ENCODE results near the gene PAM.
"Not testable (repeated sequence)": the region's sequence is repeated elsewhere in the genome, so short reads cannot be mapped to it uniquely, and the experiment has no call there.

PAM gene

GRCh38 chr5:102895234-102895633, 140.1 kb downstream of the PAM start:
- no peak overlapping the region for H3K27ac Mint-ChIP-seq
- H3K36me3 Mint-ChIP-seq = peaks cover 13% of the 10 kb centered on the region
- ATAC-seq = no peak
- no peak for DNase-seq (ENCODE audit: low spot score in 2 of 2)
- no peak overlapping the region for H3K4me3 Mint-ChIP-seq
- peaks cover 13% of the 10 kb centered on the region for H3K4me1 Mint-ChIP-seq
- H3K9me3 Mint-ChIP-seq = no peaks in the 10 kb centered on the region

DNA sequence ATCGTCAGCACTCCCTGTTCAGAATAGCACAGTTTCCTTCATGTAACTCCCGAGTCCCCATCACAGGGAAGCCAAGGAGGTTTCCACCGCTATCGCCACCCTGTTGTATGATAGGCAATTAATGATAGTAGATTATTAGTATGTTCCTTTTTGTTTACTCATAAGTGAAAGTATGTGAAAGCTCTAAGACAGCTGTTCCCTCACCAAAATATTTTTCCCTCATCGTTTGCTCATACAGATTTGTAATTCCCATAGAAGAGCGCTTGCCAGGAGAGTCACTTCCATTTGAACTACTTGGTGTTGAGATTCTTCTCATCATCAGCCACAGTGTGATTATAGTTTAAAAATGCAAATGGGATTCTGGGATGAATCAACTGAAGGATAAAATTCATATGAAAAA, 140.9 kb downstream of the PAM start:
- Mint-ChIP-seq H3K4me1 (peaks cover 13% of the 10 kb centered on the region), H3K27ac (no peak overlapping the region), H3K36me3 (peaks cover 14% of the 10 kb centered on the region), H3K9me3 (no peaks in the 10 kb centered on the region), H3K4me3 (no peak overlapping the region)
- DNase-seq (ENCODE audit: low spot score in 2 of 2) = no peak
- ATAC-seq = no peak

- H3K4me3 Mint-ChIP-seq = no peak overlapping the region
- peaks cover 15% of the 10 kb centered on the region for H3K4me1 Mint-ChIP-seq
- no peak for DNase-seq (ENCODE audit: low spot score in 2 of 2)
- no peak for ATAC-seq
- no peaks in the 10 kb centered on the region for H3K9me3 Mint-ChIP-seq
- H3K36me3 Mint-ChIP-seq = peaks cover 25% of the 10 kb centered on the region
- no peak overlapping the region for H3K27ac Mint-ChIP-seq
These were observed 146.5 kb downstream of the PAM start for GRCh38 chr5:102901424-102902134.

DNA sequence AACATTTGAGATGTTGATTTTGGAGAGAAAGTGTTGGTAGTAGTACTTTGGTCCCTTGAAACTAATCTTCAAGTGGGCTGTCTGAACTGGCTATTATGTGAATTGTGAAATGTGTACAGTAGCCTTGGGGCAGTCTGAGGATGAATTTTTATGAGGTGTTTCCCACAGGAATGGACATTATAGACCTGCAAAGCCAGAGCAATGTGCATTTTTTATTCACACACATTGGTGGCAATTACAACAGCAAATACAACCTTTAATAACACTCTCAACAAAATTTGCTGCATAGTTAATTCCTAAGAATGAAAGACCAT, 147.0 kb downstream of the PAM start:
- Mint-ChIP-seq H3K4me1 (peaks cover 15% of the 10 kb centered on the region), H3K27ac (no peak overlapping the region), H3K36me3 (peaks cover 26% of the 10 kb centered on the region), H3K4me3 (no peak overlapping the region), H3K9me3 (no peaks in the 10 kb centered on the region)
- ATAC-seq (no peak), DNase-seq (ENCODE audit: low spot score in 2 of 2) (no peak)

- DNase-seq (ENCODE audit: low spot score in 2 of 2) (no peak), ATAC-seq (no peak)
- Mint-ChIP-seq H3K36me3 (peaks cover 26% of the 10 kb centered on the region), H3K4me1 (peaks cover 15% of the 10 kb centered on the region), H3K4me3 (no peak overlapping the region), H3K27ac (no peak overlapping the region), H3K9me3 (no peaks in the 10 kb centered on the region)
These were observed 147.5 kb downstream of the PAM start for GRCh38 chr5:102902647-102903046.

- Mint-ChIP-seq H3K4me3 (no peak overlapping the region), H3K4me1 (peaks cover 15% of the 10 kb centered on the region), H3K36me3 (peaks cover 26% of the 10 kb centered on the region), H3K27ac (no peak overlapping the region), H3K9me3 (no peaks in the 10 kb centered on the region)
- ATAC-seq = no peak
- DNase-seq (ENCODE audit: low spot score in 2 of 2) = no peak
These were observed 148.2 kb downstream of the PAM start for GRCh38 chr5:102903074-102903871.

DNA sequence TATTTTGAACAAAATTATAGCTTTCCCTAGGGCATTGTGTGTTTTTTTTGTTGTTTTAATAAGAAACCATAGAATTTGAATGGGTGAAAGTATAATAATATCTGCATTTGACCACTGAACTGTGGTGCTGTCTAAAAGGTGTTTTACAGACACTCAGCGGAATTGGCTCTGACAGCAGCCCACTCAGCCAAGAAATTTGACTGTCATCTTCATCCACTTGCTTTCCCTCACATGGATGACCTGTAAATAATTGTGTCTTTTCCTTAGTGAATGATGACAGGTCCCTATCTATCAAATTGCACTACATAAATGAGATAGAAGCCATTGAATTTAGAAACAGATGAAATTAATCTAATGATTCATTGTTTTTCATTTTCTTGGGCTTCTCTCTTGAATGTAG, 150.0 kb downstream of the PAM start:
- H3K36me3 Mint-ChIP-seq = peaks cover 26% of the 10 kb centered on the region
- peaks cover 10% of the 10 kb centered on the region for H3K4me1 Mint-ChIP-seq
- DNase-seq (ENCODE audit: low spot score in 2 of 2) = no peak
- H3K27ac Mint-ChIP-seq = no peak overlapping the region
- no peak for ATAC-seq
- H3K4me3 Mint-ChIP-seq = no peak overlapping the region
- no peaks in the 10 kb centered on the region for H3K9me3 Mint-ChIP-seq

- H3K9me3 Mint-ChIP-seq; H3K27ac Mint-ChIP-seq; ATAC-seq; H3K4me3 Mint-ChIP-seq; DNase-seq (ENCODE audit: low spot score in 2 of 2); H3K4me1 Mint-ChIP-seq: not testable (repeated sequence)
- peaks cover 14% of the 10 kb centered on the region for H3K36me3 Mint-ChIP-seq
These were observed 152.0 kb downstream of the PAM start for GRCh38 chr5:102907099-102907498.

DNA sequence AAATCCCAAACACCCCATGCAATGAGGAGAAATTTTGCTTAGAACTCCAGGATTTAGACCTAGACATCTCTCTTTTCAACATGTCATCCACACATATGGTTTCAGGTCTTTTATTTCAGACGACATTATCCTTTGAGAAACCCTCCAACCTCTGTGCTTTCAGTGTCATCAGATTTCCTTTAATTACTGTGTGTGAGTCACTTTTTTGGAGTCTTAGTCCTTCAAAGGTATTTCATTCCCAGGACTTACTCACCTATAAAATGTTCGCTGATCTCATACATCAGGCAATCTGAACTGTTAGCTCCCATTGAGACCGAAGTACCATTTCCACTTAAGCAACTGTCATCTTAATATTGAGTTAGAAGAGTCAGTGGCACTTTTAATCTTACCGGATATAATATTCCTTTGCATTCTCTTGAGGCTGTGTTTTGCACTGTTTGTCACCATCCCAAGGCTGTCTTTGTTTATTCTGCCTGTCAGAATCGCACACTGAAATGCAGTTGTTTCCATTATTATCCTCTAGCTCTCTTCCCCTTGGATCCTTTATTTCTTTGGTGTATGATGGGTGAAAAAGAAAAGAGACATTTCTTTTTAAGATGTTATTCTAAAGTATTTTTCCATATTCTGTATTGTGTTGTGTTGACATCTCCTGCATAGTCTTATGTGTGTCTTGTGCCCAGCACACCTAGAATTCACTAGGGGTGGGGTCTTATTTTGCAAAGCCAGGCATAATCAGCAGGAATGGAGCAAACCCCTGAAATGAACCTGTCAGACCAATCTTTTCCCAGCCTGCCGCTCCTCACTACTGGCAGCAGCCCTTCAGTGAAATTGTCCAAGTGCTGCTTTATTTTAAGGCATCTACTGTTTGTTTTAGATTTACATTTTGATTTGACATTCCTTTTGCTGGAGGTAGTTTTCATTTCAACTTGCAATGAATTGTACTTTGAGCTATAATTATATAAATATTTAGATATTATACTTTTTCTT, 155.4 kb downstream of the PAM start:
- H3K36me3 Mint-ChIP-seq = peaks cover 27% of the 10 kb centered on the region
- no peak overlapping the region for H3K4me3 Mint-ChIP-seq
- H3K4me1 Mint-ChIP-seq = peaks cover 9% of the 10 kb centered on the region
- ATAC-seq (no peak), DNase-seq (ENCODE audit: low spot score in 2 of 2) (no peak)
- H3K27ac Mint-ChIP-seq = peak overlapping the region; percentile 70
- no peaks in the 10 kb centered on the region for H3K9me3 Mint-ChIP-seq

GRCh38 chr5:102911973-102912372, 156.9 kb downstream of the PAM start:
- ATAC-seq = no peak
- Mint-ChIP-seq H3K9me3 (no peaks in the 10 kb centered on the region), H3K36me3 (peaks cover 34% of the 10 kb centered on the region), H3K4me3 (no peak overlapping the region), H3K27ac (no peak overlapping the region), H3K4me1 (peaks cover 9% of the 10 kb centered on the region)
- DNase-seq (ENCODE audit: low spot score in 2 of 2) = no peak

DNA sequence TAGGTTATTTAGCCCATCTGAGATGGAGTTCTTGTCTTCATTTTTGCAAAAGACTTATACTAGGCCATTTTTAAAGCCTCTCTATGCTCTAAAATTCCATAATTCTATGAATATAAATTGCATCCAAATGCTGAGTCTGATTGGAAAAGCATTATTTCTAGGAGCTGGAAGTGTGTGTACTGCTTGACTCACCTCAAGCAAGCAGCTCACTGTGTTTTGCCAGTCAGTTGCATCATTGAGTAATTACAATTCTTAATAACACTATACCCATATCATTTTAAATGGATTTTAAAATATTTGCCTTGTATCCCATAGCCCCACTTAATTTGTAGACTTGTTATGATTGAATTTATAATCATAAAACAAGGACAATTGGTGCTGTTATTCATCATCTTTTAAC, 161.0 kb downstream of the PAM start:
- no peak for ATAC-seq
- no peaks in the 10 kb centered on the region for H3K4me1 Mint-ChIP-seq
- no peak overlapping the region for H3K4me3 Mint-ChIP-seq
- no peaks in the 10 kb centered on the region for H3K9me3 Mint-ChIP-seq
- DNase-seq (ENCODE audit: low spot score in 2 of 2) = no peak
- H3K27ac Mint-ChIP-seq = no peak overlapping the region
- peaks cover 46% of the 10 kb centered on the region for H3K36me3 Mint-ChIP-seq

DNA sequence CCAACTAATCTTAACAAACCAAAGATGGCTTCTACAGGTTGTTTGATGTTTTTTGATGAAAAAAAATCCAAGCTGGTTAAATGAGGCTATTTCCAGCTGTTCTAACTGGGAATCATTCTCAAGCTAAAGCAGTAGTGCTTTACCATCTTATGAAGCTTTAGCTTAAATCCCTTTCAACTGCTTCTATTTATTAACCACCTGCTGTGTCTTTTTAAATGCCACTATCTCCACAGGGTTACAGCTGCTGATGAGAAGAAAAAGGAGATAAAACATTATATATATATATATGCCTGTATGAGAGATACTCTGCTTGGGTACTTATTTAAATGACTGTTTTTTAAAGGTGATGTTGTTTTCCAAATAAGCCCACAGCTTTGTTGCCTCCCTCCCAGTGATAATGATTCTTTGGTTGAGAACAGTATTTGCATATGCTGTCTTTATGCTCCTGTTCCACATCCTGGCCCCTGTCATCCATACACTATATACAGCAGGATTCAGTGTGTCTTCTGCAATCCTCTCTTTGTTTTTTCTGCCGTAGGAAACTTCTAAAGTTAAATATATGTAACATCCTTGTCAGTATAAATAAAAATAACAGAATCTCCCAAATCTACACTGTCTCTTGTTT, 164.0 kb downstream of the PAM start:
- Mint-ChIP-seq H3K4me1 (peaks cover 5% of the 10 kb centered on the region), H3K9me3 (no peaks in the 10 kb centered on the region), H3K4me3 (no peak overlapping the region), H3K27ac (no peak overlapping the region), H3K36me3 (peaks cover 60% of the 10 kb centered on the region)
- no peak for ATAC-seq
- DNase-seq (ENCODE audit: low spot score in 2 of 2) = no peak

GRCh38 chr5:102920762-102921161, 165.7 kb downstream of the PAM start:
- ATAC-seq (no peak), DNase-seq (ENCODE audit: low spot score in 2 of 2) (no peak)
- H3K36me3 Mint-ChIP-seq = peaks cover 64% of the 10 kb centered on the region
- H3K9me3 Mint-ChIP-seq = no peaks in the 10 kb centered on the region
- peaks cover 5% of the 10 kb centered on the region for H3K4me1 Mint-ChIP-seq
- H3K27ac Mint-ChIP-seq = no peak overlapping the region
- no peak overlapping the region for H3K4me3 Mint-ChIP-seq

DNA sequence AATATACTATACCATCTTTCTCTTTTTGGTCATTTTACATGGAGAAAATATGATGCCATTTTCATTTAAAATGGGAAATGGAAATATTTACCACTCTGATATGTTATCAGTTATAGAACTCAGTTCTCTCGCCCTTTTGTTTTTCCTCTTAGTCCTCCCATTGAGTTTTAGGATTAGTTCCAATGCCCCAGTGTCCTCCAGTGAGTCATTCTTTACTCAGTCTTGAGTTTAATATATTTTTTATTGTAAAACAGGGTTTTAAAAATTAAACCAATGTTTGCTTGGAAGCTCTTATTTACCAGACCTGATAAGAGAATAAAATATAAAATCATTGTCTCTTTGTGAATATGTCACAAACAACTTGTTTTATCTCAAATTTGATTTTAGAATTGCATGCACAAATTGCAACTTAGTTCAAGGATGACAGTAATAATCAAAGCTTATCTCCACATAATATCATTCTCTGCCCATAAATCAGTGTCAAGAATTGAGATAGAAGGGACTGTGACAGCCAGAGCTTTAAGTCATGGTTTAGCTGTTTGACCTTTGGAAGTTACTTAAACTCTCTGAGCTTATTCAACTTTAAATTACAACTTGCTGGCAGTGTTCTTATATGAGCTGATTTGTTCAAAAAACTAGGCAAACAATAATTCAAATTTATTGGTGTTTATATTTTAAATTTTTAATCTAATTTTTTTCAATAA, 166.4 kb downstream of the PAM start:
- Mint-ChIP-seq H3K4me1 (peaks cover 5% of the 10 kb centered on the region), H3K27ac (no peak overlapping the region), H3K9me3 (no peaks in the 10 kb centered on the region), H3K36me3 (peaks cover 65% of the 10 kb centered on the region), H3K4me3 (no peak overlapping the region)
- ATAC-seq (no peak), DNase-seq (ENCODE audit: low spot score in 2 of 2) (no peak)

Measured in stimulated activated effector memory CD8-positive, alpha-beta T cell treated with anti-CD3 and anti-CD28 coated beads, Interleukin-12 subunit alpha, Interleukin-12 subunit beta, amount 100 ng/mL, for 72 hours (primary cell).